Adipocyte (in vitro differentiated cells): ENCODE data around the gene MROH7.

Experiments
- DNase-seq: peaks from one replicate; pipeline ENCODE4 v3.0.0-alpha.2; 2015; ENCODE audit warnings: low read depth
- H3K27me3 ChIP-seq: replicated peaks from 2 replicates; pipeline ENCODE4 v1.7.0; 2013; ENCODE audit warnings: mild to moderate bottlenecking, low read length, moderate library complexity; ENCODE audit not compliant: control insufficient read depth, insufficient read depth
- H3K36me3 ChIP-seq: 2 replicates; pipeline ENCODE4 v1.7.0; 2013; ENCODE audit warnings: low read length, mild to moderate bottlenecking, moderate library complexity; ENCODE audit not compliant: control insufficient read depth, insufficient read depth, severe bottlenecking
- H3K4me1 ChIP-seq: 2 replicates; pipeline ENCODE4 v1.7.0; 2013; ENCODE audit warnings: mild to moderate bottlenecking, low read length, moderate library complexity; ENCODE audit not compliant: control insufficient read depth, insufficient read depth
- H3K4me3 ChIP-seq: 2 replicates; pipeline ENCODE4 v1.7.0; 2013; ENCODE audit warnings: mild to moderate bottlenecking, low read length, moderate library complexity
- H3K9ac ChIP-seq: 2 replicates; pipeline ENCODE4 v1.7.0; 2013; ENCODE audit warnings: mild to moderate bottlenecking, low read length, moderate library complexity
- H3K9me3 ChIP-seq: 2 replicates; pipeline ENCODE4 v1.7.0; 2013; ENCODE audit warnings: mild to moderate bottlenecking, low read length, moderate library complexity; ENCODE audit not compliant: control insufficient read depth

The MROH7 gene

DNA sequence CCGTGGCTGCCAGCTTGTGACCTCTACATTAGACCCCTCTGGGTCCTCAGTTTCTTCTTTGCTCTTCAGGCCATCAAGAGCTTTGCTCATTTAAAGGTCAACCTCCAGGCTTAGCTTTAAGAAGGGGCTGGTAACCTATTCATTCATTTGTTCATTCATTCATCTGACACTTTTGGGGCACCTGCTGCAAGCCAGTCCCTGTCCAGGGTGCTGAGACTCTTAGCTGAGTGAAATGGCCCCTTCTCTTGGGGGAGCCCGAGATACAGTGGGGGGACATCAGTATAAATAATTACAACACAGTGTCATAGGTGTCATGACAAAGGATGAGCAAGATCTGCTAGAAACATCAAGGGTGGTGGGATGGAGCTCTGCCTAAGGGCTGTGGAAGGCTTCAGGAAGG lies 63.6 kb downstream of the MROH7 start:
- Histone ChIP-seq H3K4me3 (no peak overlapping the region), H3K27me3 (peaks cover 47% of the 10 kb centered on the region), H3K9ac (no peak overlapping the region), H3K4me1 (no peaks in the 10 kb centered on the region), H3K9me3 (no peaks in the 10 kb centered on the region), H3K36me3 (no peaks in the 10 kb centered on the region)
- peak; percentile 4 for DNase-seq

DNA sequence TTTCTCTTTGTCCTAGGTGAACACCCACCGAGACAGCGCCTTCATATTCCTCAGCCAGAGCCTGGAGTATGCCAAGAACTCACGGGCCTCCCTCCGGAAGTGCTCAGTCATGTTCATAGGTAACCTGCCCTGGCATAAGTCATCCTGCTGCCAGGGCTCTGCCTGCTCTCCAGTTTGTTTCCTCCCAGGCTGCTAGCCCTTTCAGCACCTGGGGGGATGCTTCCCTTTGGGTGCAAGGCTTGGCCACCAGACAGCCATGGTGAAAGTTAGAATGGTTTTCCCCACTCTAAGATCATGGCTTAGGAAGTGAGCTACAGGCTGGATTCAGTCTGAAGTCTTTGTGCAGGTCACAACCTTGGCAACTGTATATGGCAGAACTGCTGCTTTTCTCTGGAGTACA lies 64.8 kb downstream of the MROH7 start:
- Histone ChIP-seq H3K9ac (no peak overlapping the region), H3K27me3 (peaks cover 43% of the 10 kb centered on the region)

DNA sequence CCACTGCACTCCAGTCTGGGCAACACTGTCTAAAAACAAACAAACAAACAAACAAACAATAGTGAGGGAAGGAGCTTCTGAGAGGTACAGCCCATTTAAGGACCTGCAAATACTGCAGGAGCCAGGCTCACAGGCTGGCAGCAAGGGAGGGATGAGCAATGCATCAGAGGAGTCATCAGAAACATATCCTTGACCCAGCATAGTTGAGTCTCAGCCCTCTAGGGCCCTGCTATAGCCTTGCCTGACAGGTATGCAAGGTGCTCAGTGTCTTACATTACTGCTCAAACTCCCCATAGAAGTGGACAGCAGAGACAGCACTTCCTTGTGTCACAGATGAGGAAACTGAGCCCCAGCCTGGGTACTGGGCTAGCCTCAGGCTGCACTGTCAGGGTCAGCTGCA lies 66.8 kb downstream of the MROH7 start:
- Histone ChIP-seq H3K9me3 (no peaks in the 10 kb centered on the region), H3K4me3 (no peak overlapping the region), H3K9ac (no peak overlapping the region), H3K36me3 (no peaks in the 10 kb centered on the region), H3K27me3 (peaks cover 32% of the 10 kb centered on the region), H3K4me1 (no peaks in the 10 kb centered on the region)
- DNase-seq: no peak

More for the DNA sequence above, 64.8 kb downstream of the MROH7 start:
- Histone ChIP-seq H3K4me1 (no peaks in the 10 kb centered on the region), H3K36me3 (no peaks in the 10 kb centered on the region), H3K9me3 (no peaks in the 10 kb centered on the region), H3K4me3 (no peak overlapping the region)
- DNase-seq: no peak

DNA sequence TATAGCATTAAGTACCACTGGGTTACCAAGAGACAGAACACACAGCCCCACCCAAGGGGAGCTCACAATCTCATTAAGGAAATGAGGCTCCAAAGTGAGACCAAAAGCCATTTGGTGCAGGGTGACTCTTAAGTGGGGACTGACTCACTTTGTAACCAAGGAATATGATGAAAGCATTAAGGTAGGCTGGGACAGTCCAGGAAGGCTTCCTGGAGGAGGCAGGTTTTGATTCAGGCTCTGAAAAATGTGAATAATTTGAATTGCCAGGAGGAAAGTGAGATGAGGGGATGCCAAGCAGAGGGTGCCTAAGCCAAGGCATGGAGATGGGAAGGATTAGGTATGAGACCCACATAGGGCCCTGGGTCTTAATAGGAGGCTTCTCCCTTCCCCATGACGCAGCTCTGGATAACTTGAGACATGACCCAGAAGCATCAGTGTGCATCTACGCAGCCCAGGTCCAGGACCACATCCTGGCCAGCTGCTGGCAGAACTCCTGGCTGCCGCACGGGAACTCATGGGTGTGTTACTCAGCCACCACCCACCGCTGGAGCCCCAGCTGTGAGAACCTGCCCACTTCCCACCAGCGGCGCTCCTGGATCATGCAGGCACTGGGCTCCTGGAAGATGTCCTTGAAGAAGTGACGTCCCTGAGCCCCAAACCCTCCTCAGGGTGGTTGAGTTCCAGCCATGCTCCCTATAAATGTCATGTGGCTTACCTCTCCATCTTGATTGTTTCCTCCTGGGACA lies 68.1 kb downstream of the MROH7 start:
- Histone ChIP-seq H3K27me3 (peaks cover 29% of the 10 kb centered on the region), H3K9ac (no peak overlapping the region), H3K4me3 (no peak overlapping the region), H3K4me1 (no peaks in the 10 kb centered on the region), H3K9me3 (no peaks in the 10 kb centered on the region), H3K36me3 (no peaks in the 10 kb centered on the region)
- DNase-seq: no peak

DNA sequence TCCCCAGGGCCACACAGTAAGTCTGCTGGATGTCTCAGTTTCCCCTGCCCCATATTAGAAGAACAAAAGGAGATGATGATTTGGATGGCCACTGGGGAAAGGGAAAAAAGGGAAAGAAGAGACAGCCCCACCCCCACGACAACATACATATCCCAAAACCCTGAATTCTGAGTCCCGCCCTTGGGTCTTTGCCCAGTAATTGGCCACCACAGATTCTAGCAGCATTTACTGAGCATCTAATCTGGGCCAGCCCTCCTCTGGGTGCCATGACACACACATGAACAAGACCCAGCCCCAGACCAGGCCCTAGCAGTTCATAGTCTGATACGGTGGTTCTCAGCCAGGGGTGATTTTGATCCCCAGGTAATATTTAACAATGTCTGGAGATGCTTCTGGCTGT lies 68.8 kb downstream of the MROH7 start:
- Histone ChIP-seq H3K9ac (no peak overlapping the region), H3K27me3 (peaks cover 29% of the 10 kb centered on the region), H3K4me1 (peaks cover 4% of the 10 kb centered on the region), H3K4me3 (no peak overlapping the region), H3K9me3 (no peaks in the 10 kb centered on the region), H3K36me3 (no peaks in the 10 kb centered on the region)
- DNase-seq: no peak

DNA sequence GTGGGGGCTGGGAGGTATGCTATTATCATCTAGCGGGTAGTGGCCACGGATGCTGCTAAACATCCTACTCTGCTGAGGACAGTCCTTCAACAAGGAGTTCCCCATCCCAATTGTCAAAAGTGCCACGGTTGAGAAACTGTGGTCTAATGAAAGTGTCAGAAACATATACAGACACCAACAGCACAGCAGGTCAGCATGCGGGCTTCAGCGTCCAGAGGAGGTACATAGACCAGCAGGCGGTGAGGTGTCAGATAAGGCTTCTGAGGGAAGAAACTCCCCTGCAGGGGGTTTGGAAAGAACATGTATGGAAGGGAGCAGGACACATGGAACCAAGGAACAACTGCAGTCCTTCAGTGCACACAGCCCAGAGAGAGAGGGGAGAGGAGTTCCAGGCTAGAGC lies 69.3 kb downstream of the MROH7 start:
- Histone ChIP-seq H3K4me3 (no peak overlapping the region), H3K36me3 (no peaks in the 10 kb centered on the region), H3K27me3 (peaks cover 27% of the 10 kb centered on the region), H3K9ac (no peak overlapping the region), H3K9me3 (no peaks in the 10 kb centered on the region), H3K4me1 (peaks cover 4% of the 10 kb centered on the region)
- no peak for DNase-seq

DNA sequence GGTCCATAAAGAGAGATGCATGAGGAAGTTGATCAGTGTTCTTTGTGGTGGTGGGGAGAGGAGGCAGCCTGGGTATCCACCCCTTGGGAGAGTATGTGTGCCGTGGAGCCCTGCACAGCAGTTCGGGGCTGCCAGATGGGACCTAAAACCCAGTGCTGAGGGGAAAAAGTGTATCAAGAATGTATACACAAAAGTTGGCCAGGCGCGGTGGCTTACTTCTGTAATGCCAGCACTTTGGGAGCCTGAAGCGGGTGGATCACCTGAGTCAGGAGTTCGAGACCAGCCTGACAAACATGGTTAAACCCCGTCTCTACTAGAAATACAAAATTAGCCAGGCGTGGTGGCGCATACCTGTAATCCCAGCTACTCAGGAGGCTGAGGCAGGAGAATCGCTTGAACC lies 70.0 kb downstream of the MROH7 start:
- no peaks in the 10 kb centered on the region for H3K9me3 ChIP-seq
- DNase-seq: no peak
- peaks cover 8% of the 10 kb centered on the region for H3K4me1 ChIP-seq
- no peak overlapping the region for H3K4me3 ChIP-seq
- no peaks in the 10 kb centered on the region for H3K36me3 ChIP-seq
- H3K27me3 ChIP-seq: peaks cover 20% of the 10 kb centered on the region
- H3K9ac ChIP-seq: no peak overlapping the region

DNA sequence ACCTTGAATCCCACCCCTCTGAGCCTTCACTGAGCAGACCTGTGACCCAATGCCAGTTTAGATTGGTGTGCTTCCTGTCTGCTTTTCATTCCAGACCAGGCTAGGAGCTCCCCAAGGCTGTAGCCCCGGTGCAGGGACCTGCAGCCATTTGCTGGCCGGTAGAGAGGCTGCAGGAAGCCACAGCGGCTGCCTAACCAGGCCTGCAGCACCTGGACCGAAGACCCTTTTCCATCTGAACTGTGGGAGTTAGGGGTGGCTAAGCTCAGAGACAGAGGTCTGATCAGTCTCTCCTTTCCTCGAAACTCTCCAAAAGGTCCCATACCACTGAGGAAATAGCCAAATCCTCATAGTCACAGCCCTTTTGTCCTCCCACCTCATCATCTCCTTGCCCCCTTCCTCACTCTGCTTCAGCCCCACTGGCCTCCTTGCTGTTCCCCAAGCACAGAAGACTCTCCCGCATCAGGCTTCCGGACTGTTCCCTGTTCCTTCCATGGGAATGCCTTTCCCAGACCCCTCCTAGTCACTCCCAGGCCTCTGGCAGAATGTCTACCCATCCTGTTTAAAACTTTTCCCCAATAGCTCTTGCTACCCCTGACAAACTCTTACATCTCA lies 73.4 kb downstream of the MROH7 start:
- peaks cover 25% of the 10 kb centered on the region for H3K36me3 ChIP-seq

DNA sequence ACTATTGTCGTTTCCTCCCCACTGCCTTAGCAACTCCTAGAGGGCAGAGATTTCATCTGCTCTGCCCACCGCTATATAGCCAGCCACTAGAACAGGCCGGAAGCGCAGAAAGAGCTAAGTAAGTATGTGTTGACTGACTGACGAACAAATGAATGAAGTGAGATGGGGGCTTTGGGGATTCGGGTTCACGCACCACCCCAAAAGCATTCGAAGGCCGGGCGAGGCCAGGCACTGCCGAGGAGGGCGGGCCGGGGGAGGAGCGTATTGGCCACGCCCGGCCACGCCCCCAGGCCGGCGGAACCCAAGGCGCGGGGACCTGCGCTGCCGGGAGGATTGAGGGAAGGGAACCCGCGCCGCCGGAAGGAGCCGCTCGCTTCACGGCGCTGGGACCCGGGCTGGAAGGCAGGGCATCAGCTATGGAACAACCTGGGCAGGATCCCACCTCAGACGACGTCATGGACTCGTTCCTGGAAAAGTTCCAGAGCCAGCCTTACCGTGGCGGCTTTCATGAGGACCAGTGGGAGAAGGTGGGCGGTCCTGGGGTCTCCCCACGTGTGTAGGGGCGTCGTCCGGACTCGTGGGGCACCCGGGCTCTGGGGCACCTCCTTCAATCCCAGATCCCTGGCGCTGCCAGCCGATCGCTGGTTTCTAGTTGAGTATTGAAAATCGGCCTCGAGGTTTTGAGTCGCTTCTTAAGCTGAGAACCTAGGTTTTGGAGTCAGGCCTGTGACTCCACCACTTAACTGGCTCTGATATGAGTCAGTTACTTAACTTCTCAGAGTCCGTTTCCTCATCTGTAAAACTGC lies 74.1 kb downstream of the MROH7 start, which contains the start of gene TTC4:
TSS of gene TTC4 (plus strand) at position 369 of the 806 bp plus-strand sequence. CDS start at position 417, 48 bp downstream.
- H3K36me3 ChIP-seq: peaks cover 32% of the 10 kb centered on the region
- H3K4me1 ChIP-seq: peaks cover 15% of the 10 kb centered on the region
- H3K9ac ChIP-seq: peak within 1 kb of the TSS; percentile 92
- peak; percentile 95 for DNase-seq
- peaks cover 4% of the 10 kb centered on the region for H3K27me3 ChIP-seq
- H3K9me3 ChIP-seq: no peaks in the 10 kb centered on the region
- H3K4me3 ChIP-seq: peak within 1 kb of the TSS; percentile 84

More for the DNA sequence above, 73.4 kb downstream of the MROH7 start:
- peak overlapping the region; percentile 84 for H3K4me3 ChIP-seq
- DNase-seq: no peak
- peaks cover 4% of the 10 kb centered on the region for H3K27me3 ChIP-seq
- H3K9me3 ChIP-seq: no peaks in the 10 kb centered on the region
- peaks cover 15% of the 10 kb centered on the region for H3K4me1 ChIP-seq
- H3K9ac ChIP-seq: peak overlapping the region; percentile 92

DNA sequence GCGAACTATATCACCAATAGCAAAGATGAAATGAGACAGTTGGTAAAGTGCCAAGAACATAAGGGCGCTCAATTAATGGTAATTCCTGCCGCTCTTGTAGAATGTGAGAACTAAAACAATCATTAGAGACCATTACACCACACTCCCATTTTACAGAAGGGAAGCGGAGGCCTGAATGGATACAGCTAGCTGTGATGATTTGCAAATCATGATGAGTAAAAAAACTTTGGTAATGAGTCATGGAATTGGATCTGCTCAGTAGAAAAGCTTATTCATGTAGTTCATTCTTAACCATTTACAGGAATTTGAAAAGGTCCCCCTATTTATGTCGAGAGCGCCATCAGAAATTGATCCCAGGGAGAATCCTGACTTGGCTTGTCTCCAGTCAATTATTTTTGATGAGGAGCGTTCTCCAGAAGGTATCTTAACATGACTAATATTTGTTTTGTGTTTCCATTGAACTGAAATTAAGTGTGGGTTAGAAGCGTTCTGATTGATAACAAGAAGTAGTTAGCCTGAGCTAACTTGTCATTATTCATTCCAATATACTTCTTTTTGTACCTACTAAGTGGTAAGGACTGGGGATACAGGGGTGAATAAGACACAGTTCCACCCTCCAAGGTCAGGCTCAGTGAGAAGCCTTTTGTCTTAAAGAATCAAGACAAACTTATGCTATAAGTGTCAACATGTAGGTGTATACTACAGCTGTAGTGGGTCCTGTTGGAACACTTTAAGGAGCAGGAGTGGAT lies 74.9 kb downstream of the MROH7 start:
- peaks cover 15% of the 10 kb centered on the region for H3K4me1 ChIP-seq
- H3K9me3 ChIP-seq: no peaks in the 10 kb centered on the region
- H3K4me3 ChIP-seq: peak overlapping the region; percentile 84
- H3K27me3 ChIP-seq: no peaks in the 10 kb centered on the region
- H3K9ac ChIP-seq: peak overlapping the region; percentile 92
- peak; percentile 1 for DNase-seq
- peaks cover 40% of the 10 kb centered on the region for H3K36me3 ChIP-seq
